Upper lobe of left lung (tissue), 6 donors: Measurements from ENCODE around the gene ARHGAP10. TPM values are rescaled to one million over a fixed set of nuclear protein-coding genes. Genes with fewer than 3 reads are reported as not detected.

Experiments used
- ATAC-seq, 2 donors: fragments of 200-7000 bp; cut with Tn5 transposase; one replicate each; pipeline ENCODE4 v1.9.1; 2022; ENCODE audit warnings: mild to moderate bottlenecking in 2 of 2, moderate library complexity in 2 of 2; ENCODE audit not compliant: low FRiP score in 2 of 2
- DNase-seq, 2 donors: peaks; one replicate each; pipeline ENCODE4 v3.0.0-alpha.2; 2019 to 2020
- H3K27ac ChIP-seq, 4 donors: fragments of 200-600 bp; sonication (generic); one replicate each; pipeline ENCODE4 v1.5.1; 2016 to 2019
- H3K27me3 ChIP-seq, 4 donors: fragments of 200-600 bp; sonication (generic); one replicate each; pipeline ENCODE4 v1.5.1; 2017 to 2019
- H3K36me3 ChIP-seq, 4 donors: fragments of 200-600 bp; sonication (generic); one replicate each; pipeline ENCODE4 v1.5.1; 2016 to 2019
- H3K4me1 ChIP-seq, 4 donors: fragments of 200-600 bp; sonication (generic); one replicate each; pipeline ENCODE4 v1.5.1; 2018 to 2019
- H3K4me3 ChIP-seq, 4 donors: fragments of 200-600 bp; sonication (generic); one replicate each; pipeline ENCODE4 v1.5.1; 2017 to 2019; ENCODE audit warnings: mild to moderate bottlenecking in 2 of 4, moderate library complexity in 1 of 4
- H3K9me3 ChIP-seq, 4 donors: fragments of 200-600 bp; sonication (generic); one replicate each; pipeline ENCODE4 v1.5.1; 2018 to 2019
- EP300 ChIP-seq, 4 donors: sonication (generic); formaldehyde crosslinking; IDR thresholded peaks; one replicate each; pipeline ENCODE4 v1.5.1; 2017; ENCODE audit warnings: antibody characterized with exemption in 4 of 4, control low read depth in 2 of 4
- POLR2A ChIP-seq, 4 donors: fragments of 450-650 bp; IDR thresholded peaks; one replicate each; pipeline ENCODE4 v1.5.1; 2016 to 2017; ENCODE audit warnings: antibody characterized with exemption in 4 of 4, mild to moderate bottlenecking in 2 of 4
- POLR2AphosphoS5 ChIP-seq, 2 donors: sonication (generic); formaldehyde crosslinking; IDR thresholded peaks; one replicate each; pipeline ENCODE4 v1.5.1; 2017; ENCODE audit warnings: antibody characterized with exemption in 2 of 2
- WGBS, 2 donors: methylation state at CpG; one replicate each; pipeline ENCODE4 v1.1.5; 2017 to 2018; 5-methylcytosine and 5-hydroxymethylcytosine counted together
- total RNA-seq, 6 donors: library from RNA; depleted of rRNA in 4 of 6; stranded (reverse); fragments of >200 nt in 4 of 6; gene quantifications; one replicate each; pipeline versions ENCODE4 v1.1.0 to v1.2.1, GENCODE V29; 2016 to 2021
- TF ChIP-seq, protein P1 (sequence below), 6 experiments: fragments of 450-650 bp in 4 of 6; fragments of 200-600 bp in 2 of 6; sonication (generic) in 2 of 6; IDR thresholded peaks; one replicate each; pipeline ENCODE4 v1.5.1; 2016 to 2019; ENCODE audit warnings: antibody characterized with exemption in 6 of 6
- donor health status: DM: no; HTN: no; CAD: no; lungs with moderate emphysema.
- donor health status: DM: no; HTN: yes; CAD: no; lungs with severe emphysema.

ARHGAP10 gene
- total RNA-seq, 6 donors from 2014 or later: 25.9 to 47.1 (median 29.5) TPM

DNA sequence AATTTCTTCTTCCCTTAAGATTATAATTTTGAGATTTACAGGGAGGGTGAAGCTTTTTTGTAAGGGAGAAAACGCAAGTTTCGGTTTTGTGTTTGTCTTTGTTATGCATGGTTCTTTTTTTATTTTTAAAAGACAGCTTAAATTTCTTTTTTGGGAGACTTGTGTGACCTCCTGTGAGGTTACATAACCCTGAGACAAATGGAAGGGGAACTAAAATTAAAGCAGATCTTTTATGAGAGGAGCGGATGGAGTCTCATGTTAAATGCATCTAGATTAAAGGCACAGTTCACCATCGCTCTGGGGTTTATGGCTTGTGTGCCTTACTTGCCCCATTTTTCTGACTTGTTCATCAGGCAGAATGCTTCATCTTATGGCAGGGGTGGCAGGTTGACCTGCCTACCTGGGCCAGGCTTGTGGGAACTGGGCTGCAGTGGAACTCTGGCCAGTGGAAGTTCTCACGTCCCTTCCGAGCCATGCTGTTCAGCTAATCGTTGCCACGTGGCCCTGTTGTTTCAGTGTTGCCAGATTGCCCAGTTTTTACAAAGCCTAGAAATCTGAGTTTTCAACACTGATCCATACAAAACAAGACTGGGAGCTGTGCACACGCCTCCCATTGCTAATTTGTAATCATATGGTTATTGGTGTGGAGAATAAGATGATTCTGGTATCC lies 291.8 kb downstream of the ARHGAP10 start:
- 90 to 94% methylated on average over 9 of the region's 9 CpGs for WGBS, 2 donors
- no peak overlapping the region for H3K27ac ChIP-seq

DNA sequence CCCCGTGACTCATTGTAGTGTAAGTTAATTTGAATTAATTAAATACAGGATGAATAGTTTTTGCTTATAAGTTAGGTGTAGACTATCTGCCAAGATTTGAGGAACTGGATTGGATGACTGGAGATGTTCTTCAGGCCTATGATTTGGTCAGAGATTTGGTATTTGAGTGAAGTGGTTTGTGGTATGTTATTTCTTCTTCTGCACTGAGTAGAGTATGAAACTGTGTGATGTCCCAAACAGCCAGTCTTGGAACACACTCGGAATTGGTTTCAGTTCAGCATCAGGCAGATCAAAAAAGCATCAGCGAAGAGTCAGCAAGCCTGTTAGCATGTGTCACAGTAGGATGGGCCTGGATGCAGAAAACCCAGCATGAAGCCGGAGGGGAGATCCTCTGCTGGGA lies 294.1 kb downstream of the ARHGAP10 start:
- Histone ChIP-seq H3K4me3 (no peak overlapping the region), H3K36me3 (peaks cover 0 to 6% (median 0%) of the 10 kb centered on the region in 4 donors), H3K27ac (no peak overlapping the region), H3K4me1 (no peaks in the 10 kb centered on the region), H3K9me3 (no peaks in the 10 kb centered on the region), H3K27me3 (no peaks in the 10 kb centered on the region)
- no peak for DNase-seq
- no peak for TF ChIP-seq POLR2A (IDR thresholded peaks at IDR 0.05)
- TF ChIP-seq, protein P1, sequence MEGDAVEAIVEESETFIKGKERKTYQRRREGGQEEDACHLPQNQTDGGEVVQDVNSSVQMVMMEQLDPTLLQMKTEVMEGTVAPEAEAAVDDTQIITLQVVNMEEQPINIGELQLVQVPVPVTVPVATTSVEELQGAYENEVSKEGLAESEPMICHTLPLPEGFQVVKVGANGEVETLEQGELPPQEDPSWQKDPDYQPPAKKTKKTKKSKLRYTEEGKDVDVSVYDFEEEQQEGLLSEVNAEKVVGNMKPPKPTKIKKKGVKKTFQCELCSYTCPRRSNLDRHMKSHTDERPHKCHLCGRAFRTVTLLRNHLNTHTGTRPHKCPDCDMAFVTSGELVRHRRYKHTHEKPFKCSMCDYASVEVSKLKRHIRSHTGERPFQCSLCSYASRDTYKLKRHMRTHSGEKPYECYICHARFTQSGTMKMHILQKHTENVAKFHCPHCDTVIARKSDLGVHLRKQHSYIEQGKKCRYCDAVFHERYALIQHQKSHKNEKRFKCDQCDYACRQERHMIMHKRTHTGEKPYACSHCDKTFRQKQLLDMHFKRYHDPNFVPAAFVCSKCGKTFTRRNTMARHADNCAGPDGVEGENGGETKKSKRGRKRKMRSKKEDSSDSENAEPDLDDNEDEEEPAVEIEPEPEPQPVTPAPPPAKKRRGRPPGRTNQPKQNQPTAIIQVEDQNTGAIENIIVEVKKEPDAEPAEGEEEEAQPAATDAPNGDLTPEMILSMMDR (IDR thresholded peaks at IDR 0.05): no peak
- TF ChIP-seq POLR2AphosphoS5 (IDR thresholded peaks at IDR 0.05): no peak
- TF ChIP-seq EP300 (IDR thresholded peaks at IDR 0.05): no peak
- peak in 1 of 2 donors; percentile 72 for ATAC-seq
- 89% methylated on average over 4 of the region's 4 CpGs for WGBS, 2 donors

More for the DNA sequence above, 291.8 kb downstream of the ARHGAP10 start:
- Histone ChIP-seq H3K4me3 (no peak overlapping the region), H3K4me1 (peaks cover 0 to 8% (median 4%) of the 10 kb centered on the region in 4 donors), H3K27me3 (no peaks in the 10 kb centered on the region), H3K36me3 (peaks cover 0 to 6% (median 0%) of the 10 kb centered on the region in 4 donors), H3K9me3 (no peaks in the 10 kb centered on the region)
- no peak for DNase-seq
- TF ChIP-seq POLR2A (IDR thresholded peaks at IDR 0.05) (no peak), POLR2AphosphoS5 (IDR thresholded peaks at IDR 0.05) (no peak), EP300 (IDR thresholded peaks at IDR 0.05) (no peak)
- TF ChIP-seq, protein P1 (IDR thresholded peaks at IDR 0.05): no peak
- ATAC-seq: no peak

DNA sequence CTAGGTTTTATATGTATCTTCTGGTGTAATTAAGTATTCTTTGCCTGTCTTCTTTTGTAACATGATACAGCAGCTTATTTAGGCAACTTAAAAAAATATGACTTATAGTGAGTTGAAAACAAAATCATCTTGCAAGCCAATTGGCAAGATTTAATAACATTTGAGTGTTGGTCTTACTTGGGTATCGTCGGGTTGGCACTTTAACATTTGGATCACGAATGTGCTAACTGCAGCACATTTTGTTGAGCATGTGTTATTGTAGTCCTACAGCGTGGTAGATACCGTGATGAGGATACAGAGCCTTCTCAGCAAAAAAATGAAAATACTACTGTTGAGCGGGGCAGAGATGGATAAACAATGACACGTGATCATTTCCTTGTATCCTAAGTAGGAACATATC lies 295.3 kb downstream of the ARHGAP10 start:
- DNase-seq: no peak
- H3K27me3 ChIP-seq: no peaks in the 10 kb centered on the region
- WGBS, 2 donors: 90 to 92% methylated on average over 7 of the region's 7 CpGs

DNA sequence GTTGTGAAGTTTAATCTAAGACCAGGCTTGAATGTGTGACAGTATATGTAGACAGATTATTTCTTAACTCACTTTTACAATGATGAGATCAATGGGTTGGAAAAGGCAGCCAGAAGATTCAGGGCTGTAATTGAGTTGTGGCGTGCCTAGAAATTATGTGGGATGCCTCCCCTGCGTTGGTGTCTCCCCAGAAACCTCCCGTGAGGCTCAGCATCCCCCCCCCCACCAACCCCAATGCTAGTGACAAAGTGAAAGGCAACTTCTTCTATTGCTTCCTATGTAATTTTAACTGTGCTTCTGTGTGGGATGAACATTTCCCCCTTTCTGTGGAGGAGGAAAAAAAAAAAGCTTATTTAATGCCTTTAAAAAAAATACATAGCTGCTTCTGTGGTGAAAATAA lies 297.9 kb downstream of the ARHGAP10 start:
- no peaks in the 10 kb centered on the region for H3K4me1 ChIP-seq
- WGBS, 2 donors: 80 to 85% methylated on average over 3 of the region's 3 CpGs
- no peak for TF ChIP-seq EP300 (IDR thresholded peaks at IDR 0.05)
- TF ChIP-seq POLR2AphosphoS5 (IDR thresholded peaks at IDR 0.05): no peak
- no peak for TF ChIP-seq POLR2A (IDR thresholded peaks at IDR 0.05)
- TF ChIP-seq, protein P1 (IDR thresholded peaks at IDR 0.05): no peak

More for the DNA sequence above, 295.3 kb downstream of the ARHGAP10 start:
- no peak for TF ChIP-seq EP300 (IDR thresholded peaks at IDR 0.05)
- no peak for TF ChIP-seq POLR2A (IDR thresholded peaks at IDR 0.05)
- TF ChIP-seq, protein P1 (IDR thresholded peaks at IDR 0.05): no peak
- Histone ChIP-seq H3K4me1 (no peaks in the 10 kb centered on the region), H3K27ac (no peak overlapping the region), H3K9me3 (no peaks in the 10 kb centered on the region), H3K4me3 (no peak overlapping the region), H3K36me3 (peaks cover 0 to 6% (median 0%) of the 10 kb centered on the region in 4 donors)
- ATAC-seq: no peak

More for the DNA sequence above, 297.9 kb downstream of the ARHGAP10 start:
- ATAC-seq (no peak), DNase-seq (no peak)
- H3K27ac ChIP-seq: no peak overlapping the region
- no peaks in the 10 kb centered on the region for H3K36me3 ChIP-seq
- H3K27me3 ChIP-seq: no peaks in the 10 kb centered on the region
- no peaks in the 10 kb centered on the region for H3K9me3 ChIP-seq
- no peak overlapping the region for H3K4me3 ChIP-seq
